HCT116 (cell line): ENCODE data around the gene KCNJ10. TPM values are rescaled to one million over a fixed set of nuclear protein-coding genes. Genes with fewer than 3 reads are reported as not detected.

Experiments used
- ATAC-seq: fragments of 200-7000 bp; cut with Tn5 transposase; 2 replicates; pipeline ENCODE4 v1.9.1; 2020; ENCODE audit warnings: mild to moderate bottlenecking, moderate library complexity
- BruUV-seq: library from RNA; stranded (reverse); fragments of 400-500 nt; replicated peaks from 2 replicates; lab custom pipeline; 2021; lab: Mats Ljungman, UMichigan
- CTCF ChIA-PET: fragments of 300-600 bp; sonication (Branson Sonifier 250); formaldehyde crosslinking; loops from one replicate; lab custom pipeline; 2021; ENCODE audit warnings: antibody characterized with exemption; lab: Charles Lee
- POLR2A ChIA-PET: fragments of 300-600, 350-600 bp; sonication (Branson Sonifier 250); formaldehyde crosslinking; loops from one replicate; lab custom pipeline; 2021; ENCODE audit warnings: antibody characterized with exemption; lab: Charles Lee
- RAD21 ChIA-PET, 2 experiments: fragments of 300-600 bp; sonication (Branson Sonifier 250); formaldehyde crosslinking; loops; one replicate each; lab custom pipeline; 2023; ENCODE audit warnings: low total read pairs in 2 of 2; ENCODE audit not compliant: uncharacterized antibody in 2 of 2, unreplicated experiment in 2 of 2, low non-redundant PET in 1 of 2; lab: Charles Lee
- DNase-seq: peaks from one replicate; pipeline ENCODE4 v3.0.0-alpha.2; 2010; ENCODE audit warnings: low read depth, low spot score
- H2AFZ ChIP-seq: fragments of 200-600 bp; shearing (Covaris generic), sonication (generic); 2 replicates; pipeline ENCODE4 v1.6.1; 2017; ENCODE audit warnings: low read depth, mixed run types, mixed read lengths, antibody characterized with exemption, low read length; ENCODE audit not compliant: poor library complexity, severe bottlenecking
- H3K27ac ChIP-seq: 2 replicates; pipeline ENCODE4 v1.5.1; 2012; ENCODE audit warnings: low read depth, low read length
- H3K27me3 ChIP-seq: fragments of 200-600 bp; sonication (generic); 2 replicates; pipeline ENCODE4 v1.6.1; 2016; ENCODE audit warnings: mixed run types, low read length, mixed read lengths; ENCODE audit not compliant: insufficient read depth
- H3K36me3 ChIP-seq, 2 experiments: fragments of 200-500 bp in 1 of 2; fragments of 200-600 bp in 1 of 2; sonication (Bioruptor generic) in 1 of 2; sonication (generic) in 1 of 2; 2 replicates each; pipeline versions ENCODE4 v1.5.1 to v1.6.1; 2014 to 2016; ENCODE audit warnings: low read length in 2 of 2, inconsistent platforms in 1 of 2, mixed read lengths in 1 of 2, mixed run types in 1 of 2; ENCODE audit not compliant: insufficient read depth in 2 of 2, control insufficient read depth in 1 of 2
- H3K4me1 ChIP-seq, 2 experiments: fragments of 200-600 bp in 1 of 2; sonication (generic) in 1 of 2; 2 replicates each; pipeline versions ENCODE4 v1.5.1 to v1.6.1; 2012 to 2017; ENCODE audit warnings: low read length in 2 of 2, inconsistent platforms in 1 of 2, mild to moderate bottlenecking in 1 of 2, mixed read lengths in 1 of 2, mixed run types in 1 of 2, moderate library complexity in 1 of 2; ENCODE audit not compliant: insufficient read depth in 2 of 2, control insufficient read depth in 1 of 2
- H3K4me2 ChIP-seq: fragments of 200-600 bp; sonication (generic); 2 replicates; pipeline ENCODE4 v1.6.1; 2017; ENCODE audit warnings: mixed run types, low read length, mixed read lengths
- H3K4me3 ChIP-seq, 2 experiments: fragments of 200-600 bp in 1 of 2; sonication (generic) in 1 of 2; replicated peaks in 1 of 2; 2 replicates each; pipeline ENCODE4 v1.5.1; 2011 to 2016; ENCODE audit warnings: low read length in 2 of 2, control low read depth in 1 of 2, low read depth in 1 of 2, mild to moderate bottlenecking in 1 of 2, mixed read lengths in 1 of 2, mixed run types in 1 of 2
- H3K79me2 ChIP-seq: fragments of 200-600 bp; sonication (generic); 2 replicates; pipeline ENCODE4 v1.6.1; 2017; ENCODE audit warnings: mild to moderate bottlenecking, mixed run types, low read length, moderate library complexity, mixed read lengths; ENCODE audit not compliant: insufficient read depth
- H3K9ac ChIP-seq: fragments of 200-600 bp; sonication (generic); 2 replicates; pipeline ENCODE4 v1.6.1; 2016; ENCODE audit warnings: low read length, mixed read lengths
- H3K9me2 ChIP-seq: fragments of 200-600 bp; sonication (generic), shearing (Covaris generic); 2 replicates; pipeline ENCODE4 v1.6.1; 2017; ENCODE audit warnings: mixed run types, mild to moderate bottlenecking, moderate library complexity; ENCODE audit not compliant: insufficient read depth
- H3K9me3 ChIP-seq, 2 experiments: fragments of 200-500 bp in 1 of 2; fragments of 200-600 bp in 1 of 2; sonication (Bioruptor generic) in 1 of 2; sonication (generic) in 1 of 2; 2 replicates each; pipeline ENCODE4 v1.6.1; 2014 to 2017; ENCODE audit warnings: low read length in 2 of 2, mixed read lengths in 2 of 2, inconsistent platforms in 1 of 2, low read depth in 1 of 2, mild to moderate bottlenecking in 1 of 2, mixed run types in 1 of 2, moderate library complexity in 1 of 2; ENCODE audit not compliant: control insufficient read depth in 1 of 2, insufficient read depth in 1 of 2
- H4K20me1 ChIP-seq: fragments of 200-600 bp; sonication (generic), shearing (Covaris generic); 2 replicates; pipeline ENCODE4 v1.6.1; 2017; ENCODE audit warnings: mixed run types, mild to moderate bottlenecking, moderate library complexity; ENCODE audit not compliant: insufficient read depth
- CEBPB ChIP-seq: IDR thresholded peaks from 2 replicates; pipeline ENCODE4 v1.6.1; 2012; ENCODE audit warnings: low read depth
- ELF1 ChIP-seq: IDR thresholded peaks from 2 replicates; pipeline ENCODE4 v1.6.1; 2012; ENCODE audit warnings: low read depth, borderline replicate concordance
- EZH2 ChIP-seq: fragments of 200-600 bp; sonication (generic); IDR thresholded peaks from 2 replicates; pipeline ENCODE4 v1.6.1; 2017; ENCODE audit warnings: antibody characterized with exemption, mixed run types
- EZH2phosphoT487 ChIP-seq: fragments of 200-600 bp; IDR thresholded peaks from 2 replicates; pipeline ENCODE4 v1.6.1; 2018; ENCODE audit warnings: antibody characterized with exemption, borderline replicate concordance
- FOSL1 ChIP-seq: IDR thresholded peaks from 2 replicates; pipeline ENCODE4 v1.6.1; 2012; ENCODE audit warnings: low read depth
- JUND ChIP-seq: IDR thresholded peaks from 2 replicates; pipeline ENCODE4 v1.6.1; 2012
- POLR2A ChIP-seq: IDR thresholded peaks from 2 replicates; pipeline ENCODE4 v1.7.0; 2011; ENCODE audit warnings: borderline replicate concordance; ENCODE audit not compliant: insufficient read depth, insufficient read length; ENCODE audit errors: extremely low read depth
- RAD21 ChIP-seq: IDR thresholded peaks from 2 replicates; pipeline ENCODE4 v1.6.1; 2012; ENCODE audit warnings: low read depth, mild to moderate bottlenecking
- SIN3A ChIP-seq: IDR thresholded peaks from 2 replicates; pipeline ENCODE4 v1.6.1; 2012; ENCODE audit warnings: low read depth
- SP1 ChIP-seq: IDR thresholded peaks from 2 replicates; pipeline ENCODE4 v1.6.1; 2012; ENCODE audit warnings: low read depth
- SRF ChIP-seq: IDR thresholded peaks from 2 replicates; pipeline ENCODE4 v1.6.1; 2012; ENCODE audit warnings: low read depth
- YY1 ChIP-seq: IDR thresholded peaks from 2 replicates; pipeline ENCODE4 v1.6.1; 2011; ENCODE audit warnings: low read length, low read depth, moderate library complexity, mild to moderate bottlenecking; ENCODE audit not compliant: insufficient replicate concordance; ENCODE audit errors: extremely low read depth
- ZFX ChIP-seq: fragments of 450-650 bp; IDR thresholded peaks from 2 replicates; pipeline ENCODE4 v1.6.1; 2017
- ZNF274 ChIP-seq: fragments of 200-500 bp; sonication (Bioruptor generic); IDR thresholded peaks from 2 replicates; pipeline ENCODE4 v1.6.1; 2014; ENCODE audit warnings: mild to moderate bottlenecking, low read depth, low read length, inconsistent platforms
- intact Hi-C: fragments of 100-400 bp; cut with micrococcal nuclease; formaldehyde crosslinking; loops from 2 replicates; pipeline ENCODE4 v1.10.0; 2022
- total RNA-seq: library from RNA; stranded (reverse); gene quantifications from one replicate; pipeline ENCODE4 v1.2.1, GENCODE V29; 2021; ENCODE audit not compliant: unreplicated experiment
- TF ChIP-seq, protein P1 (sequence below): IDR thresholded peaks from 2 replicates; pipeline ENCODE4 v1.6.1; 2012; ENCODE audit warnings: low read depth
- TF ChIP-seq, protein P2 (sequence below): IDR thresholded peaks from 2 replicates; pipeline ENCODE4 v1.6.1; 2012
- TF ChIP-seq, protein P3 (sequence below): IDR thresholded peaks from 2 replicates; pipeline ENCODE4 v1.6.1; 2011; ENCODE audit warnings: mild to moderate bottlenecking, low read length, moderate library complexity; ENCODE audit not compliant: insufficient replicate concordance; ENCODE audit errors: extremely low read depth
- TF ChIP-seq, protein P4 (sequence below): IDR thresholded peaks from 2 replicates; pipeline ENCODE4 v1.6.1; 2012
- TF ChIP-seq, protein P5 (sequence below), 3 experiments: fragments of 200-600 bp in 1 of 3; sonication (generic) in 1 of 3; IDR thresholded peaks in 2 of 3; conservative IDR thresholded peaks in 1 of 3; 2 replicates each; pipeline ENCODE4 v1.5.1; 2012 to 2017; ENCODE audit warnings: low read depth in 2 of 3, low read length in 2 of 3, antibody characterized with exemption in 1 of 3, borderline replicate concordance in 1 of 3, control low read depth in 1 of 3, mild to moderate bottlenecking in 1 of 3, mixed read lengths in 1 of 3, mixed run types in 1 of 3, moderate library complexity in 1 of 3; ENCODE audit not compliant: insufficient read depth in 1 of 3

KCNJ10 gene
- total RNA-seq, 1 experiment from 2014 or later = 0.57 TPM

DNA sequence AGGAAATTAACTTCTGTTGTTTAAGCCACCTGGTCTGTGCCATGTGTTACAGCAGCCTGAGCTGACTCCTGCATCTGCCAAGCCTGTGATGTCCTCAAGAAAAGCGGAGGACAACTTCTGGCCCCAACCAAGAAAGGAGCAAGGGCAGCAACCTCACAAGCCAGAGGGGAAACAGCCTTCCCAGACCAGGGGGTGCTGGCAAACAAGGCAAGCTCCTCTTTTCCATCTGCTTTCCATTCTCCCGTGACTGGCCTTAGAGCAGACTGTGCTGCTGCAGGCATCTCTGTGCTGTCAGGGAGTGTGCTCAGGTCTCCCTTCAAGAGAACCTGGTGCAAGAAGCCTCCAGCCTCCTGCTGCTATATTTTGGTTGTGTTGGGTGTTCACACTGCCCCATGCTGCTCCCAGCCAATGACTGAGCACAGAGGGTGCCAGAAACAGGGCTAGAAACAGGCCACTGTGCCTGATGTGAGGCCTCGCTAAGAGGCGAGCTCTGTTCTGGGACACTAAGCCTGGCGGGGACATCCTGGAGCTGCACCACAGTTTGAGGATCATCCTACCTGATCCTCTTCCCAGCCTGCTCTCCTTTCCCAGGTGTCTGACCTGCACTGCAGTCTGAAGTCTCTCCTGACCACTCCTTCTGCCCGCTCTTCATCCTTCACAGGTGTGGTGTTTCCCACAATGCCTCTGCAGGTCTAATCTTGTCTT lies 88.5 kb downstream of the KCNJ10 start:
- H3K9me3 ChIP-seq = no peaks in the 10 kb centered on the region
- no peak overlapping the region for H2AFZ ChIP-seq
- H3K79me2 ChIP-seq = no peaks in the 10 kb centered on the region
- intact Hi-C loops = no loop called here
- no peak overlapping the region for H3K27ac ChIP-seq
- RAD21 ChIA-PET = no interaction called here
- DNase-seq (no peak), ATAC-seq (no peak)
- H3K4me3 ChIP-seq = no peak overlapping the region
- no peak overlapping the region for H3K9ac ChIP-seq
- H3K4me2 ChIP-seq = no peak overlapping the region
- no TSS peak for BruUV-seq
- H3K27me3 ChIP-seq = peaks cover 46% of the 10 kb centered on the region
- H3K4me1 ChIP-seq = no peaks in the 10 kb centered on the region
- H3K36me3 ChIP-seq = no peaks in the 10 kb centered on the region
- CTCF ChIA-PET = no interaction called here
- no peaks in the 10 kb centered on the region for H4K20me1 ChIP-seq
- no peaks in the 10 kb centered on the region for H3K9me2 ChIP-seq
- TF ChIP-seq JUND (no peak), YY1 (no peak), SP1 (no peak), FOSL1 (no peak), EZH2 (no peak), CEBPB (no peak), ZFX (no peak), POLR2A (no peak), ELF1 (no peak), ZNF274 (no peak), SRF (no peak), RAD21 (no peak), EZH2phosphoT487 (no peak), SIN3A (no peak)
- TF ChIP-seq, protein P1, sequence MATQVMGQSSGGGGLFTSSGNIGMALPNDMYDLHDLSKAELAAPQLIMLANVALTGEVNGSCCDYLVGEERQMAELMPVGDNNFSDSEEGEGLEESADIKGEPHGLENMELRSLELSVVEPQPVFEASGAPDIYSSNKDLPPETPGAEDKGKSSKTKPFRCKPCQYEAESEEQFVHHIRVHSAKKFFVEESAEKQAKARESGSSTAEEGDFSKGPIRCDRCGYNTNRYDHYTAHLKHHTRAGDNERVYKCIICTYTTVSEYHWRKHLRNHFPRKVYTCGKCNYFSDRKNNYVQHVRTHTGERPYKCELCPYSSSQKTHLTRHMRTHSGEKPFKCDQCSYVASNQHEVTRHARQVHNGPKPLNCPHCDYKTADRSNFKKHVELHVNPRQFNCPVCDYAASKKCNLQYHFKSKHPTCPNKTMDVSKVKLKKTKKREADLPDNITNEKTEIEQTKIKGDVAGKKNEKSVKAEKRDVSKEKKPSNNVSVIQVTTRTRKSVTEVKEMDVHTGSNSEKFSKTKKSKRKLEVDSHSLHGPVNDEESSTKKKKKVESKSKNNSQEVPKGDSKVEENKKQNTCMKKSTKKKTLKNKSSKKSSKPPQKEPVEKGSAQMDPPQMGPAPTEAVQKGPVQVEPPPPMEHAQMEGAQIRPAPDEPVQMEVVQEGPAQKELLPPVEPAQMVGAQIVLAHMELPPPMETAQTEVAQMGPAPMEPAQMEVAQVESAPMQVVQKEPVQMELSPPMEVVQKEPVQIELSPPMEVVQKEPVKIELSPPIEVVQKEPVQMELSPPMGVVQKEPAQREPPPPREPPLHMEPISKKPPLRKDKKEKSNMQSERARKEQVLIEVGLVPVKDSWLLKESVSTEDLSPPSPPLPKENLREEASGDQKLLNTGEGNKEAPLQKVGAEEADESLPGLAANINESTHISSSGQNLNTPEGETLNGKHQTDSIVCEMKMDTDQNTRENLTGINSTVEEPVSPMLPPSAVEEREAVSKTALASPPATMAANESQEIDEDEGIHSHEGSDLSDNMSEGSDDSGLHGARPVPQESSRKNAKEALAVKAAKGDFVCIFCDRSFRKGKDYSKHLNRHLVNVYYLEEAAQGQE = no peak
- TF ChIP-seq, protein P2, sequence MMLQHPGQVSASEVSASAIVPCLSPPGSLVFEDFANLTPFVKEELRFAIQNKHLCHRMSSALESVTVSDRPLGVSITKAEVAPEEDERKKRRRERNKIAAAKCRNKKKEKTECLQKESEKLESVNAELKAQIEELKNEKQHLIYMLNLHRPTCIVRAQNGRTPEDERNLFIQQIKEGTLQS = no peak
- TF ChIP-seq, protein P3, sequence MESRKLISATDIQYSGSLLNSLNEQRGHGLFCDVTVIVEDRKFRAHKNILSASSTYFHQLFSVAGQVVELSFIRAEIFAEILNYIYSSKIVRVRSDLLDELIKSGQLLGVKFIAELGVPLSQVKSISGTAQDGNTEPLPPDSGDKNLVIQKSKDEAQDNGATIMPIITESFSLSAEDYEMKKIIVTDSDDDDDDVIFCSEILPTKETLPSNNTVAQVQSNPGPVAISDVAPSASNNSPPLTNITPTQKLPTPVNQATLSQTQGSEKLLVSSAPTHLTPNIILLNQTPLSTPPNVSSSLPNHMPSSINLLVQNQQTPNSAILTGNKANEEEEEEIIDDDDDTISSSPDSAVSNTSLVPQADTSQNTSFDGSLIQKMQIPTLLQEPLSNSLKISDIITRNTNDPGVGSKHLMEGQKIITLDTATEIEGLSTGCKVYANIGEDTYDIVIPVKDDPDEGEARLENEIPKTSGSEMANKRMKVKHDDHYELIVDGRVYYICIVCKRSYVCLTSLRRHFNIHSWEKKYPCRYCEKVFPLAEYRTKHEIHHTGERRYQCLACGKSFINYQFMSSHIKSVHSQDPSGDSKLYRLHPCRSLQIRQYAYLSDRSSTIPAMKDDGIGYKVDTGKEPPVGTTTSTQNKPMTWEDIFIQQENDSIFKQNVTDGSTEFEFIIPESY = no peak
- TF ChIP-seq, protein P4, sequence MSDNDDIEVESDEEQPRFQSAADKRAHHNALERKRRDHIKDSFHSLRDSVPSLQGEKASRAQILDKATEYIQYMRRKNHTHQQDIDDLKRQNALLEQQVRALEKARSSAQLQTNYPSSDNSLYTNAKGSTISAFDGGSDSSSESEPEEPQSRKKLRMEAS = no peak
- TF ChIP-seq, protein P5, sequence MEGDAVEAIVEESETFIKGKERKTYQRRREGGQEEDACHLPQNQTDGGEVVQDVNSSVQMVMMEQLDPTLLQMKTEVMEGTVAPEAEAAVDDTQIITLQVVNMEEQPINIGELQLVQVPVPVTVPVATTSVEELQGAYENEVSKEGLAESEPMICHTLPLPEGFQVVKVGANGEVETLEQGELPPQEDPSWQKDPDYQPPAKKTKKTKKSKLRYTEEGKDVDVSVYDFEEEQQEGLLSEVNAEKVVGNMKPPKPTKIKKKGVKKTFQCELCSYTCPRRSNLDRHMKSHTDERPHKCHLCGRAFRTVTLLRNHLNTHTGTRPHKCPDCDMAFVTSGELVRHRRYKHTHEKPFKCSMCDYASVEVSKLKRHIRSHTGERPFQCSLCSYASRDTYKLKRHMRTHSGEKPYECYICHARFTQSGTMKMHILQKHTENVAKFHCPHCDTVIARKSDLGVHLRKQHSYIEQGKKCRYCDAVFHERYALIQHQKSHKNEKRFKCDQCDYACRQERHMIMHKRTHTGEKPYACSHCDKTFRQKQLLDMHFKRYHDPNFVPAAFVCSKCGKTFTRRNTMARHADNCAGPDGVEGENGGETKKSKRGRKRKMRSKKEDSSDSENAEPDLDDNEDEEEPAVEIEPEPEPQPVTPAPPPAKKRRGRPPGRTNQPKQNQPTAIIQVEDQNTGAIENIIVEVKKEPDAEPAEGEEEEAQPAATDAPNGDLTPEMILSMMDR (IDR thresholded peaks at IDR 0.05 in 2 of 3, conservative IDR thresholded peaks at IDR 0.05 in 1 of 3; ENCODE audit: borderline replicate concordance in 1 of 3, insufficient read depth in 1 of 3, low read depth in 2 of 3, low read length in 2 of 3) = no peak
- POLR2A ChIA-PET = no interaction called here
